Mesenchymal stem cell (in vitro differentiated cells and primary cell): ENCODE data around the gene ELAPOR1.

Experiments used
- DNase-seq: peaks from one replicate; pipeline ENCODE4 v3.0.0-alpha.2; 2013
- H2AFZ ChIP-seq: one replicate; pipeline ENCODE4 v1.6.1; 2013; ENCODE audit warnings: low read depth, mild to moderate bottlenecking, control low read depth, inconsistent platforms, low read length, moderate library complexity
- H2AK5ac ChIP-seq: 2 replicates; pipeline ENCODE4 v1.6.1; 2013; ENCODE audit warnings: low read length, moderate library complexity, mild to moderate bottlenecking, inconsistent platforms; ENCODE audit not compliant: severe bottlenecking
- H2BK120ac ChIP-seq: one replicate; pipeline ENCODE4 v1.6.1; 2013; ENCODE audit warnings: low read depth, mild to moderate bottlenecking, inconsistent platforms, low read length, moderate library complexity
- H2BK12ac ChIP-seq, 2 experiments: one replicate each; pipeline ENCODE4 v1.6.1; 2013; ENCODE audit warnings: inconsistent platforms in 2 of 2, low read length in 2 of 2, mild to moderate bottlenecking in 2 of 2, moderate library complexity in 2 of 2, control low read depth in 1 of 2
- H2BK15ac ChIP-seq: one replicate; pipeline ENCODE4 v1.6.1; 2013; ENCODE audit warnings: mild to moderate bottlenecking, low read depth, inconsistent platforms; ENCODE audit not compliant: poor library complexity, severe bottlenecking
- H2BK5ac ChIP-seq: 2 replicates; pipeline ENCODE4 v1.6.1; 2013; ENCODE audit warnings: low read depth, mild to moderate bottlenecking, low read length, control low read depth, inconsistent platforms; ENCODE audit not compliant: poor library complexity, severe bottlenecking
- H3K14ac ChIP-seq, 2 experiments: one replicate each; pipeline ENCODE4 v1.6.1; 2013; ENCODE audit warnings: inconsistent platforms in 2 of 2, low read length in 2 of 2, control low read depth in 1 of 2, mild to moderate bottlenecking in 1 of 2, moderate library complexity in 1 of 2
- H3K18ac ChIP-seq, 2 experiments: one replicate each; pipeline ENCODE4 v1.6.1; 2013; ENCODE audit warnings: inconsistent platforms in 2 of 2, low read length in 2 of 2, control low read depth in 1 of 2, low read depth in 1 of 2, mild to moderate bottlenecking in 1 of 2
- H3K23ac ChIP-seq, 2 experiments: one replicate each; pipeline ENCODE4 v1.6.1; 2013; ENCODE audit warnings: inconsistent platforms in 2 of 2, low read length in 2 of 2, mild to moderate bottlenecking in 2 of 2, moderate library complexity in 2 of 2, control low read depth in 1 of 2
- H3K27ac ChIP-seq: 2 replicates; pipeline ENCODE4 v1.5.1; 2013; ENCODE audit warnings: mild to moderate bottlenecking, moderate library complexity, low read length, control low read depth, inconsistent platforms; ENCODE audit not compliant: poor library complexity, severe bottlenecking
- H3K27me3 ChIP-seq, 2 experiments: 2 replicates each; pipeline versions ENCODE4 v1.6.1 to v1.7.0; 2013; ENCODE audit warnings: low read length in 2 of 2, mild to moderate bottlenecking in 2 of 2, moderate library complexity in 2 of 2, control low read depth in 1 of 2, inconsistent platforms in 1 of 2; ENCODE audit not compliant: control insufficient read depth in 1 of 2, insufficient read depth in 1 of 2
- H3K36me3 ChIP-seq, 2 experiments: 2 replicates each; pipeline versions ENCODE4 v1.6.1 to v1.7.0; 2013; ENCODE audit warnings: low read length in 2 of 2, control low read depth in 1 of 2, inconsistent platforms in 1 of 2, low read depth in 1 of 2, mild to moderate bottlenecking in 1 of 2; ENCODE audit not compliant: insufficient read depth in 2 of 2, control insufficient read depth in 1 of 2
- H3K4ac ChIP-seq, 2 experiments: one replicate each; pipeline ENCODE4 v1.6.1; 2013; ENCODE audit warnings: inconsistent platforms in 2 of 2, low read length in 2 of 2, mild to moderate bottlenecking in 2 of 2, moderate library complexity in 2 of 2, control low read depth in 1 of 2, low read depth in 1 of 2
- H3K4me1 ChIP-seq: 2 replicates; pipeline ENCODE4 v1.6.1; 2013; ENCODE audit warnings: low read depth, low read length, control low read depth; ENCODE audit not compliant: control insufficient read depth, insufficient read depth
- H3K4me2 ChIP-seq: 2 replicates; pipeline ENCODE4 v1.6.1; 2013; ENCODE audit warnings: low read length, mild to moderate bottlenecking, inconsistent platforms; ENCODE audit not compliant: poor library complexity, severe bottlenecking
- H3K4me3 ChIP-seq, 2 experiments: 2 replicates each; pipeline versions ENCODE4 v1.5.1 to v1.7.0; 2013; ENCODE audit warnings: low read length in 2 of 2, mild to moderate bottlenecking in 2 of 2, control low read depth in 1 of 2, low read depth in 1 of 2; ENCODE audit not compliant: insufficient read depth in 1 of 2
- H3K79me1 ChIP-seq: replicated peaks from 2 replicates; pipeline ENCODE4 v1.6.1; 2013; ENCODE audit warnings: mild to moderate bottlenecking, control low read depth, low read length, inconsistent platforms; ENCODE audit not compliant: poor library complexity, severe bottlenecking
- H3K9ac ChIP-seq: 2 replicates; pipeline ENCODE4 v1.7.0; 2013; ENCODE audit warnings: mild to moderate bottlenecking, low read length, moderate library complexity
- H3K9me3 ChIP-seq: 2 replicates; pipeline ENCODE4 v1.7.0; 2013; ENCODE audit warnings: mild to moderate bottlenecking, low read length; ENCODE audit not compliant: control insufficient read depth
- H4K8ac ChIP-seq: one replicate; pipeline ENCODE4 v1.6.1; 2013; ENCODE audit warnings: inconsistent platforms, mild to moderate bottlenecking, low read length, moderate library complexity
- H4K91ac ChIP-seq: one replicate; pipeline ENCODE4 v1.6.1; 2013; ENCODE audit warnings: mild to moderate bottlenecking, low read length, inconsistent platforms
- WGBS: methylation state at CpG from one replicate; pipeline ENCODE4 v1.1.7; 2013; ENCODE audit warnings: mixed read lengths; 5-methylcytosine and 5-hydroxymethylcytosine counted together

ELAPOR1 gene

DNA sequence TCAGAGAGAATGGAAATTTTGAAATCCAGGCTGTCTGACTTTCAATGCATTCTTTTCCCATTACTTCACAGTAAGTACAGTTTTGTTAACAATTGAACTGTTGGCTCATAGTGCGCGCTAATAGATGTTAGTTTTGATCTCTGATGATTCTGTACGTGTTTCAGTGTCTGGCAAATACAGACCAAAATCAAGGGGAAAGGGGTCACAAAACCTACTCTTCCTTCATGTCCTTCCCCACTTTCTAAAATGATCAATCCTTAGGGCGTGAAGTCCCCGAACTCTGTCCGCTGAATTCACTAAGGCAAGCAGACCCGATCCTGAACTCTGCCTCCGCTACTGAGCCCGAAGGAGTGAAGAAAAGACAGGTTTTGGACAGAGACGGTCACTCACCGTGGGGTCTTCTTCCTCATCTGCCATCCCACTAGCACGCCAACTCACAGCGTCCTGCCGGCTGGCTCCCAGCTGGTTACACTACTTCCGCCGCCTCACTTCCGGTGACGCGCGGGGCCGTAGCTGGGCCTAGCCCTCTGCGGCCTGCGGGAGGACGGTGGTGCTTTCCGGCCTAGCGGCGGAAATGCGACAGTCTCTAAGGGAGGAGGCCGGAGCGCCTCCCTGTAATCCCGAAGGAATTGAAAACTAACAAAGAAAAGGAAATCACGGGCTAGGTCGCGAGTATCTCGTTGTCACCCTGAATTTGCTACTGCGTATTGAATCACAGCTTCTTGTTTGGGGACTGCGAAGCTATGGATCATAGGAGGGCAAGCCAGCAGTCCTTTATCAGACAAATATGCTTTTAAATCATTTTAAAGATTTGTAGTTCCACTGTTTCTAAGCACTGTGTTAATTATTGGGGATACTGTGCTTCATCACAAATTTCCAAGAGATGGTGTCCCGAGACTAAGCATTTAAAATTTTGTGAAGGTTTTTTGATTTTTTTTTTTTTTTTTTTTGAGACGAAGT is 38.1 kb upstream of the ELAPOR1 start, which contains the start of gene TAF13:
Gene TAF13 (minus strand): TSS at position 473 of the 960 bp plus-strand sequence. CDS start 56 bp downstream, at position 417.
- peak within 1 kb of the TSS; percentile 70 to 90 for H3K4ac ChIP-seq
- WGBS, result 6% methylated on average over 36 of the region's 39 CpGs
- H3K27me3 ChIP-seq, result no peaks in the 10 kb centered on the region
- H2BK12ac ChIP-seq, result no peak within 1 kb of the TSS
- no peak within 1 kb of the TSS for H2AFZ ChIP-seq
- H3K9ac ChIP-seq, result peak within 1 kb of the TSS; percentile 99
- H3K9me3 ChIP-seq, result no peaks in the 10 kb centered on the region
- H3K27ac ChIP-seq, result peak within 1 kb of the TSS; percentile 90
- H3K18ac ChIP-seq, result peak within 1 kb of the TSS; percentile 81 to 86
- peak within 1 kb of the TSS in 1 of 2 experiments; percentile 59 for H3K14ac ChIP-seq
- H2BK5ac ChIP-seq, result no peak within 1 kb of the TSS
- no peaks in the 10 kb centered on the region for H3K79me1 ChIP-seq
- H3K36me3 ChIP-seq, result peaks cover 18 to 22% of the 10 kb centered on the region in 2 experiments
- peak within 1 kb of the TSS; percentile 51 for H3K4me2 ChIP-seq
- peak within 1 kb of the TSS; percentile 34 for H4K91ac ChIP-seq
- H2AK5ac ChIP-seq, result no peak within 1 kb of the TSS
- peak within 1 kb of the TSS; percentile 94 for H4K8ac ChIP-seq
- peak; percentile 98 for DNase-seq
- H3K4me3 ChIP-seq, result peak within 1 kb of the TSS; percentile 70 to 97
- H3K4me1 ChIP-seq, result peaks cover 9% of the 10 kb centered on the region
- no peak within 1 kb of the TSS for H2BK120ac ChIP-seq
- H3K23ac ChIP-seq, result no peak within 1 kb of the TSS
- no peak within 1 kb of the TSS for H2BK15ac ChIP-seq

GRCh38 chr1:109078317-109078716 is 35.6 kb upstream of the ELAPOR1 start:
- Histone ChIP-seq H3K14ac (no peak overlapping the region), H3K9ac (no peak overlapping the region), H3K4me3 (no peak overlapping the region), H3K36me3 (peaks cover 1 to 7% of the 10 kb centered on the region in 2 experiments), H3K18ac (no peak overlapping the region), H3K4me2 (no peak overlapping the region), H2BK12ac (no peak overlapping the region), H2BK5ac (no peak overlapping the region), H4K91ac (no peak overlapping the region), H2AFZ (no peak overlapping the region), H3K79me1 (no peaks in the 10 kb centered on the region), H2BK15ac (no peak overlapping the region), H2BK120ac (no peak overlapping the region), H4K8ac (no peak overlapping the region), H3K9me3 (no peaks in the 10 kb centered on the region), H2AK5ac (no peak overlapping the region), H3K4ac (no peak overlapping the region), H3K4me1 (peaks cover 6% of the 10 kb centered on the region), H3K23ac (no peak overlapping the region), H3K27me3 (no peaks in the 10 kb centered on the region), H3K27ac (no peak overlapping the region)
- 89% methylated on average over 1 of the region's 1 CpG for WGBS
- no peak for DNase-seq

- H2AK5ac ChIP-seq, result no peak overlapping the region
- H2BK120ac ChIP-seq, result no peak overlapping the region
- no peak overlapping the region for H4K8ac ChIP-seq
- no peak for DNase-seq
- H3K79me1 ChIP-seq, result no peaks in the 10 kb centered on the region
- H2BK15ac ChIP-seq, result no peak overlapping the region
- H3K23ac ChIP-seq, result no peak overlapping the region
- H2AFZ ChIP-seq, result no peak overlapping the region
- WGBS, result 93% methylated on average over 1 of the region's 2 CpGs
- H3K4ac ChIP-seq, result no peak overlapping the region
- H3K36me3 ChIP-seq, result no peaks in the 10 kb centered on the region
- H3K14ac ChIP-seq, result no peak overlapping the region
- no peak overlapping the region for H3K27ac ChIP-seq
- no peak overlapping the region for H2BK5ac ChIP-seq
- no peak overlapping the region for H3K4me2 ChIP-seq
- no peak overlapping the region for H4K91ac ChIP-seq
- peaks cover 3% of the 10 kb centered on the region for H3K4me1 ChIP-seq
- no peaks in the 10 kb centered on the region for H3K27me3 ChIP-seq
- H3K9ac ChIP-seq, result peak overlapping the region; percentile 88
- no peak overlapping the region for H2BK12ac ChIP-seq
- no peak overlapping the region for H3K4me3 ChIP-seq
- H3K9me3 ChIP-seq, result no peaks in the 10 kb centered on the region
- H3K18ac ChIP-seq, result no peak overlapping the region
Measured at GRCh38 chr1:109079240-109079622, 34.7 kb upstream of the ELAPOR1 start.

DNA sequence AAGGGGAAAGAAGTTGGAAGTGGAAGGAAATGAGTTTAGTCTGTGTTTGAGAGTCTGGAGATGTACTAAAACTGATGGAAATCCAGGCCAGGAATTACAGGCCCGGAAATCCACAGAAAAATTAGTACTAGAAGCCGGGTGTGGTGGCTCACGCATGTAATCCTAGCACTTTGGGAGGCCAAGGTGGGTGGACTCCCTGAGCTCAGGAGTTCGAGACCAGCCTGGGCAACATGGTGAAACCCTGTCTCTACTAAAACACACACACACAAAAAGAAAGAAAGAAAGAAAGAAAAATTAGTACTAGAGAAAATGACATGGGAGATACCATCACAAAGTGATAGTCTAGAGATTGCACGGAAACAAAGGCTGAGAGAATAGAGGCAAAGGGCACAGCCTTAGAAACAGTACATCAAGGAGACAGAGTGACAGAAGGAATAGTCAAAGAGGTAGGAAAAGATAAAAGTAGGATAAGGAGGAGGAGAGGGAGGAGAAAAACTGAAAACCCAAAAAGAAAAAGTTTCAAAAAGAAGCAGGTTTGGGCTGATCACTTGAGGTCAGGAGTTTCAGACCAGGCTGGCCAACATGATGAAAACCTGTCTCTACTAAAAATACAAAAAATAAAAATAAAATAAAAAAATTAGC is 33.4 kb upstream of the ELAPOR1 start:
- H3K27ac ChIP-seq, result no peak overlapping the region
- no peak overlapping the region for H3K4ac ChIP-seq
- peaks cover 7% of the 10 kb centered on the region for H3K4me1 ChIP-seq
- H3K14ac ChIP-seq, result no peak overlapping the region
- no peak overlapping the region for H3K4me2 ChIP-seq
- H3K4me3 ChIP-seq, result no peak overlapping the region
- H3K23ac ChIP-seq, result no peak overlapping the region
- H3K9me3 ChIP-seq, result no peaks in the 10 kb centered on the region
- no peak overlapping the region for H4K8ac ChIP-seq
- H2BK15ac ChIP-seq, result no peak overlapping the region
- H3K79me1 ChIP-seq, result no peaks in the 10 kb centered on the region
- H4K91ac ChIP-seq, result no peak overlapping the region
- H3K36me3 ChIP-seq, result no peaks in the 10 kb centered on the region
- H2AK5ac ChIP-seq, result no peak overlapping the region
- H2BK120ac ChIP-seq, result no peak overlapping the region
- H3K18ac ChIP-seq, result no peak overlapping the region
- WGBS, result 98% methylated on average over 2 of the region's 5 CpGs
- DNase-seq, result no peak
- H3K9ac ChIP-seq, result peak overlapping the region; percentile 88
- H2AFZ ChIP-seq, result no peak overlapping the region
- no peak overlapping the region for H2BK12ac ChIP-seq
- H3K27me3 ChIP-seq, result no peaks in the 10 kb centered on the region
- no peak overlapping the region for H2BK5ac ChIP-seq
